Activated T-cell treated with anti-CD3 and anti-CD28 coated beads for 4 hours (primary cell): ENCODE results near the gene UCP2.
"Not testable (repeated sequence)": the region's sequence is repeated elsewhere in the genome, so short reads cannot be mapped to it uniquely, and the experiment has no call there.

Source experiments
- DNase-seq: peaks from one replicate; pipeline ENCODE4 v3.0.0-alpha.2; 2020

Gene UCP2

DNA sequence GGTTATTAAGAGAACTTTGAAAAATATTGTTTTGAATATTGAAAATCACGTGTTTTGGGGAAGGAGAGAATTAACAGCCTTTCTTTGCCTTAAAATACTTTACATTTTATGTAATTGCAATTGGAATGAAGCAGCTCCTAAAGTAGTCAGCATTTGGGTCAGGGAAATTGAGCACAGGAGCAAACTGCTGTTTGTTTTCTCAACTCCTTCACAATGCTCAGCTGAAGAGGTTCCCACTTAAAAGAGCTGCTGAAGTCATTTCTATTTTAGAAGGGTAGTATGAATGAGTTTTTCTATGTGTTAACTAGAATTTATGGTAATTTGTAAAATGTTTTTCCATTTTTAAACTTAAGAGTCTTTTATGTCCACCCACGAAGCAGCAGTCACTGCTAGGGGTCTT, 8.1 kb upstream of the UCP2 start:
- DNase-seq: no peak

DNA sequence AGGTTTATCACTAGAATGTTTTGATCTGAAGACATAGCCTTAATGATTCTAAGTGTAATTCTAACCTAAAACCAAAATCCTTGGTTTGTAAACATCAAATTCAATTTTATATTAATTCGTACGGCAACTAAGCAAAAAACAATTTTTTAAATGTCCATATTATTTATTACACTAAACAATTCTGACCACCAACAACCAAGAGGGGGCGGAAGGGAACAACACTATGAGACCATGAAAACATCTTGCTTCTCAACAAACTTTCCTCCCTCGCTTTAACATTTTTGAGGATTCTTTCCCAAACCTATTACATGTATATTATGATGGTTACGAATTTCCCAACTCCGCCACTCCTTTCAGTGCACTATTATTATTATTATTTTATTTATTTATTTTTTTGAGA, 6.5 kb upstream of the UCP2 start:
- DNase-seq: no peak

DNA sequence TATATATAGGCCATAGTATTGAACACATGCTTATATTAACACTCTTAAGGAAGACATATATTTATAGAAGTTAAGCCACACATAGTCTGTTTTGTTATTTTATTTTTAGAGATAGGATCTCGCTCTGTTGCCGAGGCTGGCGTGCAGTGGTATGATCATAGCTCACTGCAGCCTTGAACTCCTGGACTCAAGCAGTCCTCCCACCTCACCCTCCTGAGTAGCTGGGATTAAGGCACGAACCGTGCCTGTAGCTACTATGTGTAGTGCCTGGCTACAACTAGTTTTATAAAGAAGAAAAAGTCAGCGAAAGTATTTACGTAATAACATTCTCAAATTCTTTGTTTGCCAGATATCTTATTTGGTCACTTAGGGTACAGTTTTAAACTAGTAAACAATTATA, 5.6 kb upstream of the UCP2 start:
- DNase-seq: no peak

DNA sequence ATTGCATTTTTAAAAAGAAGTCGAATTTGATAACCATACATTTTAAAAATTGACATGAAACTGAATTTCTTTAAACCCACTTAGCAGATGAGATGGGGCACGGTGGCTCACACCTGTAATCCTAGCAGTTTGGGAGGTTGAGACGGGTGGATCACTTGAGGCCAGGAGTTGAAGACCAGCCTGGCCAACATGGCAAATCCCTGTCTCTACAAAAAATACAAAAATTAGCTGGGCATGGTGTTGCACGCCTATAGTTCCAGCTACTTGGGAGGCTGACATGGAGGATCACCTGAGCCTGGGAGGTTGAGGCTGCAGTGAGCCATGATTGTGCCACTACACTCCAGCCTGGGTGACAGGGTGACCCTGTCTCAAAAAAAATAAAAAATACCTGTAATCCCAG, 3.0 kb upstream of the UCP2 start:
- not testable (repeated sequence) for DNase-seq

DNA sequence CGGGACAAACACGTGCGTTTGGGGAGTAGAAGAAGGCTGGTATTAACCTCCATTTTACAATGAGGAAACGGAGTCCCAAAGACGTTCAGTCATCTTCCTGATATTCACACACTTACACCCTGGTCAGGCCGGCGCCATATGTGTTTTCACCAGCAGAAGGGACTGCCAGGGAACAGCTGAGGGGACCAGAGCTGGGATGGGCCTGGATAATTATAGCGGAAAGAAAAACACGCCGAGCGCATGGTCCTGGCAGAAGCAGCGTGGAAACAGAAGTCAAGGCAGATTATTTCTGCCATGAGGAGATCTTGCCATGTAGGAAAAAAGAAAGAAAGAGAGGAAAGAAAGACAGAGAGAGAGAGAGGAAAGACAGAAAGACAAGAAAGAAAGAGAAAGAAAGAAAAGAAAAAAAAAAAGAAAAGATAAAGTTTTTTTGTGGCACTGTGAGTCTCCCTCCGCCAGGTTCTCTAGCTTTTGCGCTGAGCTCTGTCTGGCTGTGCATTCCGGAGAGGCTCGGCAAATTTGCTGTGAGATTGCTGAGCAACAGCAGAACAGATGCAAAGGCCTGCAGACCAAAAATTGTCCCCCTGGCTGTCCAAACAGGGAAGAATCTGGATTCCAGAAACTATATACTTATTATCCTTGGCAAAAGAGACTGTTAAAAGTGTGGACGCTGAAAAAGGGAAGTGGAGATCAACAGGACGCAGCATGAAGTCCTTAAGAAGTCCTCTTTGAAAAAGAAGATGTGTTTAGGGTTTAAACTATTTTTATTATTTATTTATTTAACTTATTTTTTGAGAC, 1.3 kb upstream of the UCP2 start:
- no peak for DNase-seq

DNA sequence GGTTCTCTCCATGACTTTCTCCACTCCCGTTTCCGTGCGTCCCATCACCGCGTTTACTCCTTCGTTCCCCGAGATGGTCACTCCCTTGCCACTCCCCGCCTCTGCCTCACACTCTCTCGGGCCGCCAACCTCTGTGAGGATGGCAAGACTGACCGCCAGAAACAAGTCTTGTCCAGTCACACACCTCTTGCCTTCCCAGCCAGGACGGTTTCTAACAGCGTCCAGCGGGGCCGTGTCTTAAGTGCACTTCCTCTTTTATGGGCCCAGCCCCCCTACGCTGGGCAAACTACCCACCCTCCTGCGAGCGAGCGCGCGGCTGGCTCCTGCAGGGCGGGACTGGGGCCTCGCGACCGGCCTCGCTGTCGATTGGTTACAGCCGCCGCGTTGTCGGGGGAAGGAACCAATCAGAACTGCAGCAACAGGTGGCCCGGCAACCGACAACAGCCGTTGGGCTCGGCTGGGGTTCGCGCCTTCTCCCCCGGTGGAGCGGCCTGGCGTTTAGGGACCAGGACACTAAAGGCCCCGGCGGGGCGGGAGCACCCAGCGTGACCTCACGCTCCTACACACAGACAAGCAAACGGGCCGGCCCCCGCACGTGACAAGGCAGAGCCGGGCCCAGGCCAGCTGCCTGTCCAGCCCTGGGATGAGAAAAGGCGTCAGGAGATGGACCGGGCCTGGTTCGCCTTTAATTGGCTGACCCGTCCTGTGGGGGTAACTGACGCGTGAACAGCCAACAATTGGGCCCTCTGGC, 522 bp upstream of the UCP2 start:
- peak; percentile 85 for DNase-seq

DNA sequence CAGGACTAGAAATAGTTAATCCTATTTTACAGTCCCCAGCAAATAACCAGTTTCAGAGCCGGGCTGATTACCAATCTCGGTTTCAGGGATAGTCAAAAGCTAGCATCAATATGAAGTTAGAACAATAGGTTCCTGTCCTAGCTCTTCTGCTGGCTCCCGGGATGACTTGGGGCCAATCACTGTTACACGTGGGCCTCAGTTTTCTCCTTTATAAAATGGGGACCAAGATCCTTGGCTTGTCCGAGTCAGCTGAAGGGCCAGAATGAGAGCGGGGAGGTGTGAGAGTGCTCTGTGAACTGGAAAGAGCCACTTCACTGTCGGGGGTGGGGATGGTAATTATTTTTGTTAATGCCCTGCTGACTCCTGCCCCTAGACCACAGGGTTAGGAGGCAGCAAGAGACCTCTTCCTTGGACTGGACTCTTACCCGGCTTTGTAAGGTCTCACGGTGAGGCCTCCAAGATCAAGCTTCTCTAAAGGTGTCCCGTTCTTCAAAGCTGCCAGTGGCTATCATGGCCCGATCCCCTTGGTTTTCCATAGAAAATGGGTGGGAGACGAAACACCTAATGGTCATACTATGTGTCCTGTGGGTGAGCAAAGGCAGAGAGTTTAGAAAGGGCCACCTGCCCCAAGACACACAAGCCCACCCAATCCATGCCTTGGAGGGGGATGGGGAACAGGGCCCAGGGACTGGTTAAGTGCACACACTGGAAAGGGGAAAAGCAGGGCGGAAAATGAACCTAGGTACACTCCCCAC, 1.4 kb downstream of the UCP2 start:
- DNase-seq: no peak

DNA sequence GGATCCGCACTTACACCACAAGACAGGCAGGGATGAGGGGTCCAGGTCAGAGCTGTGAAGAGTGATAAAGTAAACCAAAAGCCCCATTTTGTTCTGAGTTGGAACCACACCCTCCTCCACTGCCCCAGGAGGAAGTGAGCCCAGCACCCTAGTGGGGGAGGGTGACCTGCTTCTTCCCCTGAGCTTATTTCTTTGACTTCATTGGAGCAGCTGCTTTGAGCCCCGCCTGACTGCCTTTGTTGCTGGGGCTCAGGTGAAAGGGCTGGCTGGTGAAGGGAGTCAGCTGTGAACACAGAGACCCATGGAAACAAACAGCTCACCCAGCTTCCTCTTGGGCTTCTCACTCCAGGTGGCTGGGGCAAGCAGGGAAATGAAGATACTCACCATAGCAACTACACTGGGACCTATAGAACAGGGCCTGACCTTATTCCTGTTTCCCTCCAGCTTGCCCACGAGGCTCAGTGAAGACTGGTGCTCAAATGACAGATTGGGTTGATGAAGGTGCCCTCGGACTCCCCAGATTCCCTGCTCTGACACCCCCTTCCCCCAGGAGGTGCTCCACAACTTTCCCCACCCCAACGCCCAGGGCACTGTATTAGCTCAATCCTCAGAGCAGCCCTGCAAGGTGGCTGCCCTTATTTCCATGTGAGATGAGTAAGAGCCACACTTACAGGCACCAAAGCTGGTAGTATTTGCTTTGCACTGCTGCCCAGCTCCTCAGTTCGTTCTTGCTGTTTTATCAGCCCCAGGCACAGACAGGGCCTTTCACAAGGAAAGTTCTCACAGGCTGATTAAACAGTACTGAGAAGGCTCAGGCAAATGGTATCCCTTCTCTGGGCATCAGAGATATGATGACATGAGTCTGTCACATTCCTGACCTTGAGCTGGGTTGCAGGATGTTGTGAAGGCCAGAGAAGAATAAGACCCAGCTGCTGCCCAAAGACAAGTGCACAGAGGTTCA, 2.4 kb downstream of the UCP2 start:
- peak; percentile 52 for DNase-seq

DNA sequence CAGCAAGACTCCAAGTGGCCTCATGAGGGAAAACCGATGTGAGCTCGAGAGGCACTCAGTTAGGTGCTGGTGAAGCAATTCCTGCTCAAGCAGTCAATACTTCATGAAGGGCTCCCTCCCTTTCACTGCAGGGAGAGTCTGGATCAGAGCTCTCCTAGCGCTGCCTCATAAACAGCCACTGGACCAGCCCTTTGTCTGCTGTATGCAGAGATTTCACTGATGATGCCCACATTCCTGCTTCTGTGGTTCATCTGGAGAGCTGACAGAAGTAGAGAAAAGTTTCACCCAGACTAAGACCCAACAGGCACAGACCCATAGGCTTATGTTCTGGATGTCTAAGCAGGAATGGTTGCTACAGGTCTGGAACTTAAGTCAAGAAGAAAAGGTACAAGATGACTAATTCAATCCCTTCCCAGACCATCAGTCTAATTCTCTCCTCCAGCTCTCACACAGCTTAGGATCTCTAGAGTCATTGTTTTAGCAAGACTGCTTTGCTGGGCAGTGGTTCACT, 4.0 kb downstream of the UCP2 start:
- no peak for DNase-seq

DNA sequence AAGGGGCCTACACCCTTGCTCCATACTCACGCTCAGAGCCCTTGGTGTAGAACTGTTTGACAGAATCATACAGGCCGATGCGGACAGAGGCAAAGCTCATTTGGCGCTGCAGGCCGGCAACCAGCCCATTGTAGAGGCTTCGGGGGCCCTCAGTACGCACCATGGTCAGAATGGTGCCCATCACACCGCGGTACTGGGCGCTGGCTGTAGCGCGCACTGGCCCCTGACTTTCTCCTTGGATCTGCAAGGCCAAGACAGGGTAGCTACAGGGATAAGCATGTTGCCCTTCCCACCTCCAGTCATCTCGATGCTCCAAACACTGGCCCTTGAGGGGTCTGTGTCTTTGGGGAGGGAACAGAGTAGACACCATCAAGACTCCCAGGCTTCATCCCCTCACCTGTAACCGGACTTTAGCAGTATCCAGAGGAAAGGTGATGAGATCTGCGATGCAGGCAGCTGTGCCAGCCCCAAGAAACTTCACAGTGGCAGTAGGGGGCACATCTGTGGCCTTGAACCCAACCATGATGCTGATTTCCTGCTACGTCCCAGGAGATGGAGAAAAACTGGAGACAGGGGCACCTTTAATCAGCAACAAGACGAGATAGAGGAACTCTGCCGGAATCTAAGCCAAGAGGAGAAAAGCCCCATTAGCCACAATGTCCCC, 4.7 kb downstream of the UCP2 start:
- no peak for DNase-seq

DNA sequence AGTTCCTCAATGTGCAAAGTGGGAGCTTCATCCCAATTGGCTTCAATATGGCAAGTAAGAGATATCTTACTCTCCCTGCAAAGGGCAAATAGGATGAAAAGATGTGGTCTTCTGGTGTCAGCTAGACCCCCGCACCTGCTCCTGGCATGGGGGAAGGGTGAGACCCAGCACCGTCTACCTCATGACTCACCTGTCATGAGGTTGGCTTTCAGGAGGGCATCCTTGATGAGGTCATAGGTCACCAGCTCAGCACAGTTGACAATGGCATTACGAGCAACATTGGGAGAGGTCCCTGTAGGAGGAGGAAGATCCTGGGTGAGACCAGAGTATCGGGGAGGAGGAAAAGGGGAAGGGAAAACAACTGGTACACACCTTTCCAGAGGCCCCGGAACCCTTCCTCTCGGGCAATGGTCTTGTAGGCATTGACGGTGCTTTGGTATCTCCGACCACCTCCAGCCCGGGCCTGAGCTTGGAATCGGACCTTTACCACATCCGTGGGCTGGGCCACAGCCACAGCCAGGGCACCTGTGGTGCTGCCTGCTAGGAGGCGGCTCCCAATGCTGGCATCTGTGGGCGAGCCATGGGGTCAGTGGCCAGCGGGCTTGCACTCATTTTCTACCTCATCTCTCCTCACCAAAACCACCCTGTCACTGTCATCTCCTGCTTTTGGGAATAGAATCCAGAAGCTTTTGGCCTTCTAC, 6.0 kb downstream of the UCP2 start:
- DNase-seq: no peak

DNA sequence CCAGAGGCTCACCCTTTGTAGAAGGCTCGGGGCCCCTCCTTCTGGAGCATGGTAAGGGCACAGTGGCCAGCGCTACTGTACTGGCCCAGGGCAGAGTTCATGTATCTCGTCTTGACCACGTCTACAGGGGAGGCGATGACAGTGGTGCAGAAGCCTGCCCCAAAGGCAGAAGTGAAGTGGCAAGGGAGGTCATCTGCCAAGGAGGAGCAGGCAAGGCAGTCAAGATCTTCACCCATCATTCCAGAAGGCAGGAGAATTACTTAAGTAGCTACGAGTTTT, 7.2 kb downstream of the UCP2 start:
- no peak for DNase-seq

DNA sequence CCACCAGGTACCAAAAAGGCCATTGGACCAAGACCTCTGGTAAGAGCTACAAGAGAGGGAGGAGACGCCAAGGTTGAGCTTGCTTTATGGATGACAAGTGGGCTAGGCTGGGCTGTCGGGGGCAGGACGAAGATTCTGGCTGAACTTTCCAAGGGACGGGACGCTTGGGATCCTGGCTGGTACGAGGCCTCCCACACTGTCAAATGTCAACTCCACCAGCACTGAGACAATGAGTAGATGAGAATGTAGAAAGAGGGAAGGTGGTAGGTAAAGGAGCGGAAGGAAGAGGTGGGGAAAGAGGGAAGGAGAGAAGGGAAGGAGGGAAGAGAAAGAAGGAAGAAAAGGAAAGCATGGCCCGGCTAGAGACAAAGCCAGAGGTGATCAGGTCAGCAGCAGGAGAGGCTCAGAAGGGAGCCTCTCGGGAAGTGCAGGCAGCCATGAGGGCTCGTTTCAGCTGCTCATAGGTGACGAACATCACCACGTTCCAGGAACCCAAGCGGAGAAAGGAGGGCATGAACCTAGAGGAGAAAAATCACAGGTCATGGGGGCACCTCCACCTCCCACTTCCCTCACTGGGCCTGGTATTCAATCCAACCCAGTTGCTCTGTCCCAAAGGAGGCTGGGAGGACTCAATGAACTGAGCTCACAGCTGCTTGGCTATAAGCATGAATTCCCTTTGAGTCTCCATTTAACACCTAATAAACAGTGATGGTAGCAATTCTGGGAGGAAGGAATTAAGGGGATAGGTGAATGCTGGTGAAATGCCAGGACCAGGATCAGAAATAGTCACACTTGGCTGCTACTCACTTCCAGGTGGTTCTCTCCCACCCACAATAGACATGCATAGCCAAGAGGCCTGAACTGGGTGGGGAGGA, 7.8 kb downstream of the UCP2 start:
- no peak for DNase-seq

DNA sequence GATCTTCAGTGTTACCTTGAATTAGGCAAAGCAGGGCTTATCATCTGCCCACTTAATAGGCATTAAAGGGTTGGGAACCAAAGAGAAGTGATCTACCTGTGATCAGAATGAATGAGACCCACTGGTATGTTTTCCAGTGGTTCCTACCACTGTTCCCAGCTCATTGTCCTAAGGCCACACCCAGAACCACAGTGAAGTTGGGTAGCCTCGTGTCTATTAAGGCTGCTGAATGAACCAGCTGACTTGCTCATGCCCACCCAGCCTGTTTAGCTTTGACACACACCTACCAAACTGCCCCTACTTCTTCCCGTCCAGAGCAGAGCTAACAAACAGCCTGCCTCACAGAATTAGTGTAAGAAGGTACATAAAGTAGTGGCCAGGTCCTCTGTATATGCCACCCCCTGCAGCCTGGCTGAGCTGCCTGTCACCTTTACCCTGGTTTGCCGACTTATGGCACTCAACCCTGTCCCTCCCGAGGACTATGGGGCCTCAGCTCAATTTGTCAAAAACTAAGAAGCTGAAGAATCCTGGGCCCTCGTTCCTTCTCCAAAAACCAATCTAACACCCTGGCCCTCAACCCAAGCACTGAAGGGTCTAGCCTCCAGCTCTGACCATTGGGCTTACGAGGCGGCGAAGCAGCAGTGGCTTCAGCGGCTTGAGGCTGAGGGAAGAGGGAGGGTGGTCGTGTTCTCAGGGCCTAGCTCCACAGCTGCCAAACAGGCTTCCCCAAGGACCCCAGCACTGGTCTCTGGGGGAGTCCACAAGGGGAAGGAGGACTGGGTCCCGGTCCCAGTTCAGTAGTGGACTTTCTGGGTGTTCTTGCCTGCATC, 9.8 kb downstream of the UCP2 start:
- no peak for DNase-seq

DNA sequence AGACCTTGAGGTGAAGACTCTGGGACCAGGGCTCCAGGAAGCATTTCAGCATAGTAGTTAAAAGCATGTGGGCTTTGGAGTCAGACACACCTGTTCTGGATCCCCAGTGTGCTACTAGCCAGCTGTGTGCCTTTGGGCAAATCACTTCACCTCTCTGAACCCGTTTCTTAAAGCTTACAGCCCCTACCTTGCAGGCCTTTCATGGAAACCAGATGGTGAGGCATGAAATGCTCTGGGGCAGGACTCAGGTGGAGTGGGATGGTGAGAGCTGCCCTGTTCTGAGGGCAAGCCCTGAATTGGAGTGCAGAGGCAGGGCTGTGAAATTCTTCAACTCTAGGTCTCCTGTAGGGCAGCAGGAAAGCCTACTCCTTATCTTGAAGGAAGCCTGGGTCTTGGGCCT, 10.5 kb downstream of the UCP2 start:
- no peak for DNase-seq

DNA sequence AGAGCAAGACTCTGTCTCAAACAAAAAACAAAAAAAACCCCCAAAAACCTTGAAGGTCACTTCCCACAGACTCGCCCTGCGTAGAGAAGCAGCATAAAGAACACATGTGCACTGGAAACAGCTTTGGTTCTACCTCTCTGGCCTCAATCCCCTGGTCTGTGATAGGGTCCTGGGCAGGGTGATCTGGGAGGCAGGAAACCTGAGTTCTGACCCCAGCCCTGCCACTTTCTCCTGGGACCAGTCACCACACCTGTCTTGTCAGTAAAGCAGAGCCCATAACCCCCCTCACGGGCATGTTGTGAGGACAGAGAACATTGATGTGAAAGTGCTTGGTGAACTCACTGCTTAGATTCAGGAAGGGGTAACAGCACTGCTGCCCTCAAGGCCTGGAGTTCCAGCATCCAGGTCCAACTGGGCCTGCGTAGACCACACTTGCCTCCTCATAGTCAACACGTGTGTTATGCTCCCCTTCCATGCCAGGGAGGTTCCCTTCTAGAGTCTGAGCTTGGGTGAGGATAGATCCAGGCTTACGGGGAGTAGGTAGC, 11.4 kb downstream of the UCP2 start:
- DNase-seq: no peak

DNA sequence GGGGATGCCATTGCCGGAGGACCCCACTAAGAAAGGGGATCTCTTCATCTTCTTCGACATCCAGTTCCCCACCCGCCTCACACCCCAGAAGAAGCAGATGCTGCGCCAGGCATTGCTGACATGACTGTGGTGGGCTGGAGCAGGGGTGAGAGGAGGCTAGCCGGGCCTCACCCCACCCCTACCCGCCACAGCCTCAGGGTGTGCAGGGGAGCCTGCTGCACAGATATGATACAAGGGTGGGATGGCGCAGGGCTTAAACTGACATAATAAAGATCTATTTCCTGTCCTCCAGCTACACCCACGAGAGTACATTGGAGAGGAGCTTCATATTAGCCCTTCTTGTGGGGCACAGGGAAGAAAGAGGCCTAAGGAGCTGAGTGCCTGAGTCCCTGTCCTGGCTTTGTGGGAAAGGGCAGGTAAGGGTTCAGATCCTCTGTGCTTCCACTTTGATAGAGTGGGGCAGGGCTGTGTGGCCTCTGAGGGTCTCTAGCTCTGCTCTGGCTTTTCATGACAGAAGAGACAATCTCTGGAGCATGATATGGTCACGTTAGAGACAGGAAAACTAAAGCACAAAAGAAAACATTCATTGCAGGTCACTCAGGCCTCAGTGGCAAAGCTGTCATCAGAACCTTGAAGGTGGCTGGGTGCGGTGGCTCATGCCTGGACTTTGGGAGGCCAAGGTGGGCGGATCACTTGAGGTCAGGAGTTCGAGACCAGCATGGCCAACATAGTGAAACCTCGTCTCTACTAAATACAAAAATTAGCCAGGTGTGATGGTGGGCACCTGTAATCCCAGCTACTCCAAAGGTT, 12.4 kb downstream of the UCP2 start:
- DNase-seq: no peak

DNA sequence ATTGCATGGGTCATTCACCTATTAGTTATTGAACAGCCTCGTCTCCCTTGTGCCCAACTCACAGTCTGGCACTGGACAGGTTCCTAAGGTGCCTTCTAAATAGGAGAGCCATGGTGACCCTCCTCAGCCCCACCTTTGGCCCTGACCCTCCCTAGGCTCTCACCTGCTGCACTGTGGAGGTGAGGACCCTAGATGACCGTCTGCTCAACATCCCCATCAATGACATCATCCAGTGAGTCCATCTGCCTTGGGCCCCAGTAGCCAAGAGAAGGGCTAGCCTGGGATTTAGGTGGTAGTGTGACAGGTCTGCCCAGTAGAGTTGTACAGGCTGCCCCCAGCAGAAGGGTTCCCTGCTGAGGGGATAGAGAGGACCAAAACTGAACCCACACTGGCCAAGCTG, 13.6 kb downstream of the UCP2 start:
- DNase-seq: no peak
